A673 (cell line): ENCODE results near the gene OGDHL. TPM values are rescaled to one million over a fixed set of nuclear protein-coding genes. Genes with fewer than 3 reads are reported as not detected.

Experiments
- BruUV-seq: library from RNA; stranded (reverse); fragments of 400-500 nt; replicated peaks from 2 replicates; lab custom pipeline; 2021; lab: Mats Ljungman, UMichigan
- CTCF ChIA-PET: fragments of 300-600 bp; sonication (Branson Sonifier 250); formaldehyde crosslinking; loops from one replicate; lab custom pipeline; 2022; ENCODE audit warnings: antibody characterized with exemption; lab: Charles Lee
- POLR2A ChIA-PET: fragments of 300-600 bp; sonication (Branson Sonifier 250); formaldehyde crosslinking; loops from one replicate; lab custom pipeline; 2022; ENCODE audit warnings: antibody characterized with exemption; ENCODE audit not compliant: low non-redundant PET; lab: Charles Lee
- DNase-seq: peaks from one replicate; pipeline ENCODE4 v3.0.0-alpha.2; 2015; ENCODE audit warnings: low spot score
- H3K27ac ChIP-seq: fragments of 200-600 bp; sonication (generic); 2 replicates; pipeline ENCODE4 v1.5.1; 2016; ENCODE audit warnings: mixed run types, low read depth, mild to moderate bottlenecking, mixed read lengths, antibody characterized with exemption, low read length; ENCODE audit not compliant: poor library complexity, severe bottlenecking
- H3K27me3 ChIP-seq: fragments of 200-600 bp; sonication (generic); replicated peaks from 2 replicates; pipeline ENCODE4 v1.6.1; 2017; ENCODE audit warnings: mixed run types, low read depth, mild to moderate bottlenecking, mixed read lengths, antibody characterized with exemption, low read length; ENCODE audit not compliant: insufficient read depth, poor library complexity
- H3K36me3 ChIP-seq: fragments of 200-600 bp; sonication (generic); 2 replicates; pipeline ENCODE4 v1.6.1; 2016; ENCODE audit warnings: mixed run types, mild to moderate bottlenecking, mixed read lengths, antibody characterized with exemption, low read length; ENCODE audit not compliant: insufficient read depth, poor library complexity, severe bottlenecking
- H3K4me1 ChIP-seq: fragments of 200-600 bp; sonication (generic); 2 replicates; pipeline ENCODE4 v1.6.1; 2017; ENCODE audit warnings: mixed run types, mild to moderate bottlenecking, mixed read lengths, antibody characterized with exemption, low read length; ENCODE audit not compliant: insufficient read depth, poor library complexity, severe bottlenecking
- H3K4me3 ChIP-seq: fragments of 200-600 bp; sonication (generic); 2 replicates; pipeline ENCODE4 v1.5.1; 2016; ENCODE audit warnings: low read depth, mixed run types, mild to moderate bottlenecking, mixed read lengths, low read length; ENCODE audit not compliant: poor library complexity, severe bottlenecking
- H3K9me3 ChIP-seq: fragments of 200-600 bp; sonication (generic); 2 replicates; pipeline ENCODE4 v1.6.1; 2016; ENCODE audit warnings: mixed run types, low read depth, mild to moderate bottlenecking, mixed read lengths, antibody characterized with exemption, low read length; ENCODE audit not compliant: poor library complexity, severe bottlenecking
- EZH2 ChIP-seq: fragments of 200-600 bp; sonication (generic); IDR thresholded peaks from 2 replicates; pipeline ENCODE4 v1.6.1; 2017; ENCODE audit warnings: borderline replicate concordance, low read depth, mild to moderate bottlenecking, mixed read lengths, antibody characterized with exemption, low read length; ENCODE audit not compliant: poor library complexity, severe bottlenecking
- intact Hi-C: fragments of 100-400 bp; cut with micrococcal nuclease; formaldehyde crosslinking; loops from one replicate; pipeline ENCODE4 v1.10.0; 2022; ENCODE audit not compliant: unreplicated experiment
- total RNA-seq: library from RNA; stranded (reverse); gene quantifications from 2 replicates; pipeline ENCODE4 v1.2.3, GENCODE V29; 2021
- TF ChIP-seq, protein P1 (sequence below): fragments of 300-800, 200-600 bp; sonication (generic); conservative IDR thresholded peaks from 2 replicates; pipeline ENCODE4 v1.5.1; 2017; ENCODE audit warnings: low read depth, mild to moderate bottlenecking, antibody characterized with exemption, low read length, moderate library complexity, mixed read lengths

OGDHL gene
- total RNA-seq, 1 experiment from 2014 or later, result 1.6 TPM

DNA sequence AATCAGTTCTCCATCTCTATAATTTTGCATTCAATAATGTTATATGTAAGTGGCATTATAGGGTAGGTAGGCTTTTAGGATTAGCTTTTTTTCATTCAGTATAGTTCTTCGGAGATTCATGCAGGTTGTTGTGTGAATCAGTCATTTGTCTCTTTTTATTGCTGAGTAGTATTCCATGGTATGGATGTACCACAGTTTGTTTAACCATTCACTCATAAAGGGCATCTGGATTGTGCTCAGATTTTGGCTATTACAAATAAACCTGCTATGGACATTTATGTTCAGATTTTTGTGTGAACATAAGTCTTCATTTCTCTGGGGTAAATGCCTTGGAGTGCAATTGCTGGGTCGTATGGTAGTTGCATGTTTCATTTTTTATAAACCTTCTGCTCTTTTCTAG is 4.4 kb upstream of the OGDHL start:
- POLR2A ChIA-PET, result no interaction called here
- peaks cover 43% of the 10 kb centered on the region for H3K27me3 ChIP-seq

DNA sequence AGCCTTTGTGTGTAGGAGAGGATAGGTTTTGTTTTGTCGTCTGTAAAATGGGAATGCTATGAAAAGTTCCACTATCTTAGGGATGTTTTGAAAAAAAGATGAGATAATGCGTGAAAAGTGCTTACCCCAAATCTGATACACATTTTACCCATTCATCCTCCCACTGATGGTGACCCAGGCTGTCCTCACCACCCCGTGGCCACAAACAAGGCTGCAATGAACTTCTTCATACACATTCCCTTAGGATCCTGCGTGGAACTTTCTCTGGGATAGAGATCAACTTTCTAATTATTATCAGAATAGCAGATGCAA is 399 bp upstream of the OGDHL start:
- no TSS peak for BruUV-seq
- H3K27ac ChIP-seq, result no peak overlapping the region
- H3K36me3 ChIP-seq, result no peaks in the 10 kb centered on the region
- no peak for DNase-seq
- CTCF ChIA-PET, result no interaction called here
- no peaks in the 10 kb centered on the region for H3K4me1 ChIP-seq
- no peak for TF ChIP-seq EZH2
- H3K27me3 ChIP-seq, result peaks cover 19% of the 10 kb centered on the region
- peak overlapping the region; percentile 74 for H3K4me3 ChIP-seq
- no peaks in the 10 kb centered on the region for H3K9me3 ChIP-seq
- POLR2A ChIA-PET, result no interaction called here
- intact Hi-C loops, result no loop called here

More for the DNA sequence above, 4.4 kb upstream of the OGDHL start:
- intact Hi-C loops, result no loop called here
- CTCF ChIA-PET, result no interaction called here
- Histone ChIP-seq H3K4me1 (no peaks in the 10 kb centered on the region), H3K27ac (no peak overlapping the region), H3K36me3 (no peaks in the 10 kb centered on the region), H3K4me3 (no peak overlapping the region), H3K9me3 (no peaks in the 10 kb centered on the region)
- no TSS peak for BruUV-seq
- TF ChIP-seq, protein P1, sequence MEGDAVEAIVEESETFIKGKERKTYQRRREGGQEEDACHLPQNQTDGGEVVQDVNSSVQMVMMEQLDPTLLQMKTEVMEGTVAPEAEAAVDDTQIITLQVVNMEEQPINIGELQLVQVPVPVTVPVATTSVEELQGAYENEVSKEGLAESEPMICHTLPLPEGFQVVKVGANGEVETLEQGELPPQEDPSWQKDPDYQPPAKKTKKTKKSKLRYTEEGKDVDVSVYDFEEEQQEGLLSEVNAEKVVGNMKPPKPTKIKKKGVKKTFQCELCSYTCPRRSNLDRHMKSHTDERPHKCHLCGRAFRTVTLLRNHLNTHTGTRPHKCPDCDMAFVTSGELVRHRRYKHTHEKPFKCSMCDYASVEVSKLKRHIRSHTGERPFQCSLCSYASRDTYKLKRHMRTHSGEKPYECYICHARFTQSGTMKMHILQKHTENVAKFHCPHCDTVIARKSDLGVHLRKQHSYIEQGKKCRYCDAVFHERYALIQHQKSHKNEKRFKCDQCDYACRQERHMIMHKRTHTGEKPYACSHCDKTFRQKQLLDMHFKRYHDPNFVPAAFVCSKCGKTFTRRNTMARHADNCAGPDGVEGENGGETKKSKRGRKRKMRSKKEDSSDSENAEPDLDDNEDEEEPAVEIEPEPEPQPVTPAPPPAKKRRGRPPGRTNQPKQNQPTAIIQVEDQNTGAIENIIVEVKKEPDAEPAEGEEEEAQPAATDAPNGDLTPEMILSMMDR, result no peak
- no peak for TF ChIP-seq EZH2
- DNase-seq, result no peak

DNA sequence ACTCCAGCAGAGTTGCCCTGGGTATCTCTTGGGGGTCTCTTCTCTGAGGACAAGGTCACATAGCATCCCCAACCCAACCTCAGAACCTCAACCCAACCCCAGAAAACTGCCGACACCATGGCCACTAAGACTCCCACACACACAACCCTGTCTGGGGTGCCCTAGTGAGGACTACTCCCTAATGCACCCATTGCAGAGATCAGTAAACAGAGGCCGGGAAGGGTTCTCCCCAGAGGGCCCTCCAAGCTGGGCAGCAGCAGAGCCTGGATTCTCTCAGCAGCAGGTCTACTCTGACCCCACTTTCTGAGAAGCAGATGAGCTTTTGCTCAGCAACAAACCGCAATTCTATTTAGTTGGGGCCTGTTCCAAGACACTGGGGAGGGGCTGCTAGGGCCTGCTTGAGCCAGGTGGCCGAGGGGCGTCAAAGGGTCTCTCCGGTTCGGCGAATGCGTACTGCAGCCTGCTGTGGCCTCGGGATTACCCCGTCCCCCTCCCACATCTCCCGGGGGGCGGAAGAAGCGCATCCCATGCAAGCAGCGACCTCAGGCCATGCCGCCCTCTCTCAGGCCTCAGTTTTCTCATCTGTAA is 828 bp downstream of the OGDHL start:
- CTCF ChIA-PET, result no interaction called here
- Histone ChIP-seq H3K27ac (no peak overlapping the region), H3K4me3 (peak overlapping the region; percentile 74), H3K36me3 (no peaks in the 10 kb centered on the region), H3K27me3 (peaks cover 10% of the 10 kb centered on the region), H3K9me3 (no peaks in the 10 kb centered on the region), H3K4me1 (no peaks in the 10 kb centered on the region)
- no TSS peak for BruUV-seq
- no peak for DNase-seq
- POLR2A ChIA-PET, result no interaction called here
- TF ChIP-seq, protein P1, result no peak
- intact Hi-C loops, result no loop called here

DNA sequence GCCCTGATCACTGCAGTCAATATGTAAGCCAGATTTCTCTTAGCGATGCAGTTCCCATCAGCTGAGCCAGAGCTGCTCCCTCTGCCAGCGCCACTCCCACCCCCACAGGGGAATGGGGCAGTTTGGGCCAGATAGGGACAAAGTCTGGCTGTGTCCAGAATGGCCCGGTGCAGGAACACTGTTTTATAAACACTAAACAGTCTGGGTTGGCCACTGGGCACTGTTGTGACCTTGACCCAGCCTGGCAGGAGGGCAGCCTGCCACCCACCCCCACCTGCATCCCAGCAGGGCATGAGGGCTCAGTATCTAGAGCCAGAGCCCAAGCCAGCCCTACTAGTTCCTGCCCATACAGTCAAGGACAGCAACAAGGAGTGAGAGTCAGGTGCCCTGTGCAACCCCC is 1.3 kb downstream of the OGDHL start:
- intact Hi-C loops, result no loop called here
- no TSS peak for BruUV-seq
- Histone ChIP-seq H3K9me3 (no peaks in the 10 kb centered on the region), H3K4me3 (no peak overlapping the region), H3K27me3 (peaks cover 10% of the 10 kb centered on the region), H3K36me3 (no peaks in the 10 kb centered on the region), H3K27ac (no peak overlapping the region), H3K4me1 (no peaks in the 10 kb centered on the region)
- ChIA-PET POLR2A (no interaction called here), CTCF (no interaction called here)
- no peak for DNase-seq
- TF ChIP-seq, protein P1, result no peak
- TF ChIP-seq EZH2, result no peak
